ENCODE measurements around the gene ARHGAP30. TPM values are rescaled to one million over a fixed set of nuclear protein-coding genes. Genes with fewer than 3 reads are reported as not detected.
"Not testable (repeated sequence)": the region's sequence is repeated elsewhere in the genome, so short reads cannot be mapped to it uniquely, and the experiment has no call there.

The ARHGAP30 gene
- total RNA-seq, 1 donor from 2014 or later = 3.0 TPM

GRCh38 chr1:161068306-161069234, 1.1 kb downstream of the ARHGAP30 start:
- peak; percentile 28 for DNase-seq

GRCh38 chr1:161066694-161067093, 3.0 kb downstream of the ARHGAP30 start:
- no peak for DNase-seq

GRCh38 chr1:161065681-161066080, 4.0 kb downstream of the ARHGAP30 start:
- DNase-seq = not testable (repeated sequence)

DNA sequence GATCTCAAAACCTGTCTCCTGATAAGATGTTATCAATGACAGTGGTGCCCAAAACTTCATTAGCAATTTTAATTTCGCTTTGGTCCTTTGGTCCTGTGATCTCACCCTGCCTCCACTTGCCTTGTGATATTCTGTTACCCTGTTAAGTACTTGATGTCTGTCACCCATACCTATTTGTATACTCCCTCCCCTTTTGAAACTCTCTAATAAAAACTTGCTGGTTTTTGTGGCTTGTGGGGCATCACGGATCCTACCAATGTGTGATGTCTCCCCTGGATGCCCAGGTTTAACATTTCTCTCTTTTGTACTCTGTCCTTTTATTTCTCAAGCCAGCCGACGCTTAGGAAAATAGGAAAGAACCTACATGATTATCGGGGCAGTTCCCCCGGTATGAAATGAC, 5.8 kb downstream of the ARHGAP30 start:
- not testable (repeated sequence) for DNase-seq

DNA sequence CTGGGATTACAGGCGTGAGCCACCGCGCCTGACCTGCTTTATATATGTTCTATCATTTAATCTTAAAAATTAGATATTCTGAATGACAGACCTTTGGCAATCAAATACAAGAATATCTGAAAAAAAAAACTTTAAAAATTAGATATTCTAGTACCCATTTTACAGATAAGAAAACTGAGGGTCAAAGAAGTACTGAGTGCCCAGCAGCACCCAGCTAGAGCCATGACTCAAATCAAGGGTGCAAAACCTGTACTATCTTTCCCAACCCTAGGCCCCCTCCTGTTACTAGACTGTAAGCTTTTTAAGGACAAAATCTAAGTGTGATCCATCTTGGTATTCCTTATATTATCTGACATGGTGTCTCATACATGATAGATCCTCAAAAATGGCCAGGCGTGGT, 8.3 kb downstream of the ARHGAP30 start:
- no peak for DNase-seq

GRCh38 chr1:161059293-161059692, 10.4 kb downstream of the ARHGAP30 start:
- no peak for DNase-seq

DNA sequence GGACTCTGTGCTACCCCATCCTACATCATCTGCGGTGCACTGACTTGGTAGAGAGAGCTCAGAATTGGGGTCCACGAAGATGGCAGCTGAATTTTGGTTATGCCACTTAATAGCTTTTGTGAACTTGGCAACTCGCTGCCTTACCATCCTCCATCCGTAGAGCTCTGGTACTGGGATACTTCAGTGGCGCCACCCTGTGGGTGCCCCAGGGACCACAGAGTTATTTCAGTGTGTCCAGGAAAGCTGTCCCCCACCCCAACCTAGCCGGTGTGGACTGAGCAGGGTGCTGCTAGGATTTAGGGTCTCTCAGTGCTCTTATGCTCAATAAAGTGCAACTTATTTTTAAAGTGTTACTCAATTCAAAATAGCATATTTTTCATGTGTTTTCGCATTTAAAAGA, 14.9 kb downstream of the ARHGAP30 start:
- no peak for DNase-seq

DNA sequence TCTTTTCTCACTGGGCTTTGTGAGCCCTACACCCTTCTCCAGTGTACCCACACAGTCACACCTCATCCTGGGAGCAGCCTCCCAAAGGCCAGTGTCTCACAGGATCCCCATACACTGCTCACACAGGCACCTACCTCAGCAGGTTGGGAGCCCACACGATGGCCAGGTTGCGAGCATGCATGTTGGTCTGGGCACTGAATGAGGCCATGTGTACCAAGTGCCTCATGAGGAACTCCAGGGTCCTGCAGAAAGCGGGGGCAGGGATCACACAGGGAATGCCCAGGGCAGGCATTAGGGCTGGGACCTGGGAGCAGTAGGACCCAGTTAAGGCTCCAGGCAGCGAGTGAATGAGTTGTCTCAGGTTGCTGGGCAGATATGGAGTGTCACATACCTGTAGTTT, 15.5 kb downstream of the ARHGAP30 start:
- DNase-seq = no peak

DNA sequence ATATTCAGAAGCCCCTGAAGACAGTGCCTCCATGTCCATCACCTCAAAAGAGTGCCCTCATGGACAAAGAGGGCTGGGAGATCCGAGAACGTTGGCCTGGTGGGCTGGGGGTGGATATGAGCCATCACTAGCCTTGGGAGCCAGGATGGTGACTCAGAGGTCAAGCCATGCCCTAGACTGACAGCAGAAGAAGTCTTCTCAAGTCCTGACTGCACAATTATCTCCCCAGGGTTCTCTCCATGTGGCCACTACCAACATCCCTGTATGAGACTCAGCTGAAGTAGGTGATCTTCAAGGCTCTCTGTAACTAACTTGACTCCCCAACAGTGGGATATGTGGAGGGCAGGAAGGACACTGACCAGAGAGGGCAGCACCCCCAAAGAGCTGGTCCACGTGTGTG, 16.8 kb downstream of the ARHGAP30 start:
- DNase-seq = no peak

GRCh38 chr1:161051219-161051618, 18.5 kb downstream of the ARHGAP30 start:
- DNase-seq = no peak

DNA sequence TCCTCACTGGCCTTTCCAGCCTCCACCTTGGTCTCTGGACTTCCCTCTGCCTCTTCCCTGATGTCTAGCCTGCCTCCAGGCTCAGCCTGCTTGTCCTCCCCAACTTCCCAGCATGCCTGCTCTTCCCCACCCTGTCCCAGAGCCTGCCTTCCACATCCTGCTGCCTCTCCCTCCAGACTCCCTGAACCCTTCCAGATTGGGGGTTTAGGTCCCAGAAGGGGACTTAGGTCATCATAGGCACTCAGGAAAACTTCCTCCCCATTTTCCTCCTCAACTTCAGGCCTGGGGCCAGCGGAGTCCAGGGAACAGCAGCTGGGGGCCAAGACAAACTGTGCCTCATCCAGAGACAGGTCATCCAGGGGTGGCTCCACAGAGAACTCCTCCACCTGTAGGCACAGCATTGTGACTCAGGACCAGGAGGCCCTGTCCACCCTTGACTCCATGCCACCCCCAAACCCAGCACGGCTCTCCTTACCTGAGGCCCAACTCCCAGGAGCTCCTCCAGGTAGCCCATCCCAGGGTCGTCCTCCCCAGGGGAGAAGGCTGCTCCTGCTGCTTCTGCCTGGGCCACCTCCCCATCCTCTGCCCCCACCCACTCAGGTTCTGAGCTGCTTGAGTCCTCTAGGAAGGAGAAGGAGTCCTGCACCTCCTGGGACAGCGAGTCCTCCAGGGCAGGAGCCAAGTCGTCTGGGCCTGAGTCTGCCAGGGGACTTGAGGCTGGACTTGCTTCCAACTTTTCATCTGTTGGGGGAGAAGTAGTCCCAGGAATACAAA, 20.6 kb downstream of the ARHGAP30 start:
- DNase-seq = no peak

DNA sequence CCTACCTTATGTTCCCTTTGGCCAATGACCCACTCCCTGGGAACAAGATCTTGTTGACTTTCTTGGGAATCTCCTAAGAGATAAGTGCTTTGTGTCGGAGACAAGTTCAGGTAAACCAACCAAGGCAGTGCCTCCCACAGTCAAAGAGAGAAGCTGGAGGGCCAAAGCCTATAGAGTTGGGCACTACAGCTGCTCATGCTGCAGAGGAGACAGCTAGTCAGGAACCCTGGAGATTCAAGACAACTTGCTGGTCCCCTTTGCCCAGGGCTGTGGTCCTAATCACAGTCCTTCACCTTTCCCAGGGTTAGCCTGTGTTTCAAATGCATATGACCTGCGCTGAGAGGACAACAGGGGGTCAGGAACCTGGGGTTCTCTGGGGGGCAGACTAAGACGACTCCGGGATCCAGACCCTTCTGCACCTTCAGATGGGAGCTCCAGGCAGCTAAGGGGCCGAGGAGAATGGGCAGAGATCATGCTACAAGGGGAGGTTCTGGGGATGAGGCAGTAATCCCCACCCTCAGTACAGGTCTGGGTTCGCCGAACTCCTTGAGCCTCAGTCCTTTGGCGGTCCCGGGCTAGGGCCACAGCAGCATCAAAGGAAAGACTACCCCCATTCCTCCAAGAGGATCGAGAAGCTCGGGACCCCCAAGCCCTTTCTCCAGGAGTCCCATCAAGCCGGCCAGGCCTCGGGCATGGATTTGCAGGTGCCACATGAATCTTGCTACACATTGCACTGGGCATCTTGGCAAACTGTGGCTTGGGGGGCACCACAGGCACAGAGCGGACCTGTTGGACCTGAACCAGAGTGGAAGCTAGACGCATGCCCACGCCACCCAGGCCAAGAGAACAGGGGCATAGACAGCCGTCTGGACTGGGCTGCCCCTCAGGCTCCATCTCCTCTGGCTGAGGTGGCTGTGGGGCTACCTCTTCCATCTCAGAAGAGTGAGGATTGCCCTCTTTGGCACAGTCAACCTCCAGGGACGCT, 22.0 kb downstream of the ARHGAP30 start:
- no peak for DNase-seq

DNA sequence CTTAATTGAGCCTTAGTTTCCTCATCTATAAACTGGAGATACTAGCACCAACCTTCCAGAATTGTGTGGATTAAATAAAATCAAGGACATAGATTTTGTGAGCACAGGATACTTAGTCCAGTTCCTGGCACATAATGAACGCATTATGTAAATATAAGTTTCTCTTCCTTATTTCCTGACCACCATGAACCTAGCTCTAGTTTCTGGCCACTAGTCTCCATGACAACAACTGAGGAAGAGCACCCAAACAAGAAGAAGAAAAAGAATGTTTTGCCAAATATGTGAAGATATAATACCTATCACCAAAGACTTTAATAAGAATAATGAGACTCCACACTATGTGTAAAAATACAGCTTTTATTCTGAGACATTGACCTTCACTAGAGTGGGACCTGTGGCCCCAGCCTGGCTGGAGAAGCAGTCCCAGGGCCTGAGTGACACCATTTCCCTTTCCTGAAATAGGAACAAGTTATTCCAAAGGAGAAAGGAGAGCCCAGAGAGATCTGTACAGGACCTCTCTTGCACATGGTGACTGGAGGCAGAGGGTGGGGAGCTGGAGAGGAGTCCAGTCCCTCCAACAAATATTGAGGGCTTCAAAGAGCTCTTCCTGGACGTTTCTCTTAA, 23.0 kb downstream of the ARHGAP30 start:
- no peak for DNase-seq

DNA sequence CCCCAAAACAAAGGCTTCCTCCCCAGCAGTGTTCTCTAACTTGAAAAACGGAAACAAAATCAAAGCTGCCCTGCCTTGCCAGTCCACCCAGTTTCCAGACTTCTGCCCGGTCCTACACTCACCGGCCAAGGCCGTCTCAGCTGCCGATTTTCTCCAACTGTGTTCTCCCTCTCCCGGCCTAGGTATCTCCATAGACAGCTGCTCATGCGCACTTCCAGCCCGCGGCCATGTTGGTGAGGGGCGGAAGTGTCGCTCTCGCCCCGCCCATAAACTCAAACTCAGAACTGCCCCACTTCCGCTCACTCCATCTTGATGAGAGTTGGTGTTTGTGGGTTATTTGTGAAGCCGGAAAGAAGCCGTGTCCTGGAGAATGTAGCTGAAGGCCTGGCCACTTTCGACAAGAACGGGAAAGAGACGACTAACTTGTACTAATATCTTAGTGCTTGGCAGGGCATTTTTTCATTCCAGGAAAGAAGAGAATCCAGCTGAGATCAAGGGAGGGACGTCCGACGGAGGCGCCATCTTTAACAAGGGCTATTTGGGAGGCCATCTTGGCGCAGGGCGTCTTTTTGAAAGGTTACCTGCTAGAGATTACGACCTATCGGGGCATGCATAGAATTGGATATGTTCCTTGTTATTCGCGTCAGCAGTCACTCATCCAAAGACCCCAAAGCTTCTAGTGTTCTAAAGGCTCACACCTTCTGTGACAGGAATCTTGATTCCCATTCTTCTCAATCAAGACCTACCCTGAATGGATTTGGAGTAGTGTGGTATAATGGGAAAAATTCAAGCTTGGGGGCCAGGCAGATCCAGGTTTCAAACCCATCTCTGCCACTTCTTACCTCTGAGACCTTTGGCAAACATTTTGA, 23.7 kb downstream of the ARHGAP30 start, which contains the start of gene USF1:
Gene USF1 (minus strand): TSS at position 242 of the 869 bp plus-strand sequence. CDS start 2,702 bp downstream, outside the sequence.
- DNase-seq = peak; percentile 99

DNA sequence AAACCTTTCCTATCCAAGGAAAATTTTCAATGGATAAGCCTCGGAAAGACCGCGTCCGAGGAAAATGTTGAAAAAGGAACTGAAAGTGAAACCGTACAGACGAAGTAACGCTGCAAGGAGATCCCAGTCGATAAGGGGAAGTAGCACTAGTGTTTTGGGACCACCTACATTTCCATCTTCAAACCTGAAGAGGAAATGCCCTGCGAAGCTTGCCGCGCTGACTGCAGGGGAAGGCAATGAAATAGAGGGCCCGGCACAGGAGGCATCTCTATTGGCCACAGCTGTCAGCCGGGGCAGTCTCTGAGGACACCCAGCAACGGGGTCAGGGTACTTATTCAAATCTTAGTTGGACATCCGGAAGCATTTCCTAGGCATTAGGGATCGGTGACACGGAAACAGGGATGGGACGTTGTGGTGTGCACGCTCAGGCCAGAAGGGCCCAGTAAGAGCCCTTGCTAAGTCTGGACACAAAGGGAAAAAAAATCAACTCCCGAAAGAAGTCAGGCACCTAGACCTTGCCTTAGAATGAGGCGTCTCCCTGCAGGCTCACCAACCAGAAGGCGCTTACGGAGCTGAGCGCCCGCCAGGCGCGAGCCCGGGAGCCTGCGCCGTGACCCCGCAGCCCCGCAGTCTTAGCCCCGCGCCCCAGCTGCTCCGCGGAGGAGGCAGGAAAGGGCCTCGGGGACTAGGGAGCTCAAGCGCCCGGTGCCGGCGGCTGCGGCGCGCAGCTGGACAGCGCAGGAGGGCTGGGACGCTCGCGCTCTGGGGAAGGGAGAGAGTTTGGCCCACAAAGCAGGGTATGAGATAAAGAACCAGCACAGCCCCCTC, 24.6 kb downstream of the ARHGAP30 start:
- peak; percentile 81 for DNase-seq

DNA sequence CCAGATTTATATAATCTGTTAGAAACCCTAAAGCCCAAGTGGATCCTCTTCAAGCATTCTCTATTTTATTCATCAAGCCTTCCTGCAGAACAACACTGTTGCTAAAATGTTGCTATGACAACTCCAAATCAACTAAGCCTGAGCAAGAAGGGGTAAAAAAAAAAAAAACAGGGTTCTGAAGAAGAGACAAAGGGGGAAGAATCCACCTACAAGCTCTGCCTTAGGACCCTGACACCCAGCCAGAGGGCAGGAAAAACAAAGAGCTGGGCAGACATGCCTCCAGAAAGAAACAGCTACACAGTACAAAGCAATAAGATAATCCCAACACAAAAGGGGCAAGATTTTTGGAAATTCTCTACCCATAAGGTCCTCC, 25.2 kb downstream of the ARHGAP30 start:
- DNase-seq = no peak

DNA sequence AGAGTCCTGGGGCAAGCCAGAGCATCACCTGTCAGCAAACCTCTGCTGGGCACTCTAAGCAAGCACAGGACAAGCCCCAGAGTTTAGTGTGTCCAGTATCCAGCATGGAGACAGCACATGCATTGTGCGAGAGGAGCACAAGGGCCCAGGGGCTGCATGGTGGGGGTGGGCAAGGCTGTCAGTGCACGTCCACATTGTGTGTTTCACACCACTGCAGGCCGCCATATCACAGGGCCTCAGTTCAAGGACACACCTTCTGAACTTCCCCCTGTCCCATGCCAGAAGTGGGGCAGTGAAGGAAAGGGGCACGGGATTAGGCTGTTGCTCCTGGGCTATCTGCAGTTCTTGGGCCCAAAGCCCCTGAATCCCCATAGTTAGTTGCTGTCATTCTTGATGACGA, 30.1 kb downstream of the ARHGAP30 start:
- DNase-seq = no peak

- no peak for DNase-seq
These were observed 30.5 kb downstream of the ARHGAP30 start for GRCh38 chr1:161039154-161039545.

- peak; percentile 89 for DNase-seq
These were observed 31.1 kb downstream of the ARHGAP30 start, which contains the start of gene TSTD1 for GRCh38 chr1:161038523-161039153. TSTD1 (minus strand) TSS chr1:161038964; CDS start chr1:161038889, 75 bp downstream.
